Loucy (cell line): Measurements from ENCODE around the gene MRPL24.

Experiments used
- H2AFZ ChIP-seq: fragments of 200-600 bp; sonication (generic); 2 replicates; pipeline ENCODE4 v1.6.0; 2016; ENCODE audit warnings: antibody characterized with exemption, mild to moderate bottlenecking, low read length, moderate library complexity
- H3F3A ChIP-seq: fragments of 200-600 bp; 2 replicates; pipeline ENCODE4 v1.6.0; 2016; ENCODE audit warnings: antibody characterized with exemption, low read depth, mild to moderate bottlenecking
- H3K27me3 ChIP-seq: fragments of 200-600 bp; sonication (generic); 2 replicates; pipeline ENCODE4 v1.6.1; 2014; ENCODE audit warnings: low read length, mild to moderate bottlenecking; ENCODE audit not compliant: insufficient read depth, poor library complexity, severe bottlenecking
- H3K36me3 ChIP-seq: fragments of 200-600 bp; sonication (generic); 2 replicates; pipeline ENCODE4 v1.6.1; 2016; ENCODE audit warnings: low read length; ENCODE audit not compliant: insufficient read depth
- H3K4me1 ChIP-seq: fragments of 200-600 bp; sonication (generic); 2 replicates; pipeline ENCODE4 v1.5.1; 2014; ENCODE audit warnings: low read length, mild to moderate bottlenecking; ENCODE audit not compliant: insufficient read depth, poor library complexity, severe bottlenecking
- H3K4me2 ChIP-seq: fragments of 200-600 bp; sonication (generic); 2 replicates; pipeline ENCODE4 v1.6.0; 2014; ENCODE audit warnings: antibody characterized with exemption, low read length, low read depth, mild to moderate bottlenecking; ENCODE audit not compliant: poor library complexity, severe bottlenecking
- H3K4me3 ChIP-seq: fragments of 200-600 bp; sonication (generic); 2 replicates; pipeline ENCODE4 v1.5.1; 2014; ENCODE audit warnings: low read length, mild to moderate bottlenecking, mixed read lengths; ENCODE audit not compliant: poor library complexity, severe bottlenecking
- H3K79me2 ChIP-seq: fragments of 200-600 bp; sonication (generic); 2 replicates; pipeline ENCODE4 v1.6.1; 2014; ENCODE audit warnings: low read length; ENCODE audit not compliant: insufficient read depth
- H3K9ac ChIP-seq: fragments of 200-600 bp; sonication (generic); 2 replicates; pipeline ENCODE4 v1.6.0; 2014; ENCODE audit warnings: mild to moderate bottlenecking, low read depth, low read length, moderate library complexity; ENCODE audit not compliant: poor library complexity, severe bottlenecking
- H3K9me2 ChIP-seq: fragments of 200-600 bp; sonication (generic); replicated peaks from 2 replicates; pipeline ENCODE4 v1.6.1; 2016; ENCODE audit warnings: low read depth, low read length, mixed read lengths
- H3K9me3 ChIP-seq: fragments of 200-600 bp; sonication (generic); 2 replicates; pipeline ENCODE4 v1.6.1; 2014; ENCODE audit warnings: mild to moderate bottlenecking, antibody characterized with exemption, low read length, low read depth; ENCODE audit not compliant: insufficient read depth
- H4K20me1 ChIP-seq: fragments of 200-600 bp; sonication (generic); 2 replicates; pipeline ENCODE4 v1.6.0; 2014; ENCODE audit warnings: antibody characterized with exemption, low read length, mild to moderate bottlenecking; ENCODE audit not compliant: insufficient read depth, poor library complexity, severe bottlenecking
- CTCF ChIP-seq: fragments of 200-600 bp; sonication (generic); conservative IDR thresholded peaks from 2 replicates; pipeline ENCODE4 v1.5.1; 2014; ENCODE audit warnings: mild to moderate bottlenecking, antibody characterized with exemption, low read length
- EZH2phosphoT487 ChIP-seq: fragments of 200-600 bp; IDR thresholded peaks from 2 replicates; pipeline ENCODE4 v1.6.1; 2018; ENCODE audit warnings: antibody characterized with exemption, mild to moderate bottlenecking, moderate library complexity, borderline replicate concordance

MRPL24 gene

DNA sequence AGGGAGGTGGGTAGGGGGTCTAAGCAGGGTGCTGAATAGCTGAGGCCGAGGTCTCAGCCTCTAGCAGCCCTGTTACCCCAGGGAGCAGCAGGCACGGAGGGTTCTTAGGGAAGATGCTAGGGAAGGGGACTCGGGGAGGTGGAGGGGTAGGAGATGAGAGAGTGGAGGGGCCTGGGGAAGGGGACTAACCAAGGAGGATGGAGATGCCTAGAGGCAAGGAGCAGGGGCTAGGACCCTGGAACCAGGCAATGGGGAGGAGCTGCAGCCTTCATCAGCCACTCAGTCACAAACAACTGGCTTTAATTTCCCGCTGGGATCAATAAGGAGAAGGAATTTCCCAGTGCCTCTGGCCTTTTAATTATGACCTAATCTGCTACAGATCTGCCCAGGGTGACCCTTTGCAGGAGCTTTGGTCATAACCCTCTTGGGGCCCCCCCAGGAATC is 32.6 kb downstream of the MRPL24 start:
- H3K9ac ChIP-seq: no peak overlapping the region

GRCh38 chr1:156707417-156708217 is 33.3 kb downstream of the MRPL24 start:
- no peak overlapping the region for H3K9ac ChIP-seq
- no peaks in the 10 kb centered on the region for H4K20me1 ChIP-seq
- H3K36me3 ChIP-seq: no peaks in the 10 kb centered on the region
- H3K9me3 ChIP-seq: no peaks in the 10 kb centered on the region
- no peaks in the 10 kb centered on the region for H3K79me2 ChIP-seq
- H3K4me1 ChIP-seq: peaks cover 17% of the 10 kb centered on the region
- no peaks in the 10 kb centered on the region for H3K9me2 ChIP-seq
- peak overlapping the region; percentile 82 for H3K4me3 ChIP-seq
- TF ChIP-seq EZH2phosphoT487 (no peak), CTCF (no peak)
- H3K27me3 ChIP-seq: no peaks in the 10 kb centered on the region
- no peak overlapping the region for H2AFZ ChIP-seq
- H3K4me2 ChIP-seq: peak overlapping the region; percentile 100
- no peaks in the 10 kb centered on the region for H3F3A ChIP-seq

More for the DNA sequence above, 32.6 kb downstream of the MRPL24 start:
- Histone ChIP-seq H3K4me1 (peaks cover 17% of the 10 kb centered on the region), H3F3A (no peaks in the 10 kb centered on the region), H3K9me3 (no peaks in the 10 kb centered on the region), H3K4me3 (no peak overlapping the region), H4K20me1 (no peaks in the 10 kb centered on the region), H3K4me2 (no peak overlapping the region), H3K36me3 (no peaks in the 10 kb centered on the region), H3K9me2 (no peaks in the 10 kb centered on the region), H3K79me2 (no peaks in the 10 kb centered on the region), H3K27me3 (no peaks in the 10 kb centered on the region), H2AFZ (no peak overlapping the region)
- no peak for TF ChIP-seq CTCF
- TF ChIP-seq EZH2phosphoT487: no peak

GRCh38 chr1:156706657-156707416 is 34.1 kb downstream of the MRPL24 start:
- H3K4me1 ChIP-seq: peaks cover 17% of the 10 kb centered on the region
- H3K27me3 ChIP-seq: no peaks in the 10 kb centered on the region
- no peaks in the 10 kb centered on the region for H3K79me2 ChIP-seq
- H3K4me2 ChIP-seq: peak overlapping the region; percentile 100
- TF ChIP-seq EZH2phosphoT487 (no peak), CTCF (no peak)
- peak overlapping the region; percentile 64 for H3K9ac ChIP-seq
- H3K36me3 ChIP-seq: no peaks in the 10 kb centered on the region
- no peaks in the 10 kb centered on the region for H3K9me2 ChIP-seq
- no peaks in the 10 kb centered on the region for H3F3A ChIP-seq
- no peaks in the 10 kb centered on the region for H3K9me3 ChIP-seq
- H3K4me3 ChIP-seq: peak overlapping the region; percentile 82
- H2AFZ ChIP-seq: peak overlapping the region; percentile 89
- no peaks in the 10 kb centered on the region for H4K20me1 ChIP-seq
